HTERT RPE-1 (cell line): ENCODE measurements around the gene IFNA13.
"Not testable (repeated sequence)": the region's sequence is repeated elsewhere in the genome, so short reads cannot be mapped to it uniquely, and the experiment has no call there.

ENCODE experiments used
- in situ Hi-C: fragments of 300-500 bp; cut with MboI; formaldehyde crosslinking; loops from 4 replicates; pipeline ENCODE4 v1.14.3; 2020; ENCODE audit warnings: low sequenced_read_pairs

Gene IFNA13

DNA sequence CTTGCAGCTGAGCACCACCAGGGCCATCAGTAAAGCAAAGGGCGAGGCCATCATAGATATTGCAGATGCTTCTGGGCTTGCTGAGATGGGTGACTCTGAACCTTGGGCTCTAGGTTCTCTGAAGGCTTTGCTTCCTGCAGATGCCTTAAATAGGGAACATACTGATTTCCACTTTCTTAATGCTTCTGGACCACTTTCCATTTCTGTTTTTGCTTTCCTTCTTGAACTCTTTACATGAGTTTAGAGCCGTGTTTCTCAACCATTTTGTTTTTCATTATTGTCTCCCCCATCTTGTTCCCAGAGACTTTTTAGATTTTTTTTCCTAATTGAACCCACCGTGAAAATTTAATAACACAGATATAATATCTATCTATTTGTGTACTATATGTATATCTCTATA lies at the start of gene IFNA13:
Gene IFNA13 (minus strand): TSS at position 101 of the 400 bp plus-strand sequence. CDS start 47 bp downstream, at position 54.
- in situ Hi-C loops = no loop called here

DNA sequence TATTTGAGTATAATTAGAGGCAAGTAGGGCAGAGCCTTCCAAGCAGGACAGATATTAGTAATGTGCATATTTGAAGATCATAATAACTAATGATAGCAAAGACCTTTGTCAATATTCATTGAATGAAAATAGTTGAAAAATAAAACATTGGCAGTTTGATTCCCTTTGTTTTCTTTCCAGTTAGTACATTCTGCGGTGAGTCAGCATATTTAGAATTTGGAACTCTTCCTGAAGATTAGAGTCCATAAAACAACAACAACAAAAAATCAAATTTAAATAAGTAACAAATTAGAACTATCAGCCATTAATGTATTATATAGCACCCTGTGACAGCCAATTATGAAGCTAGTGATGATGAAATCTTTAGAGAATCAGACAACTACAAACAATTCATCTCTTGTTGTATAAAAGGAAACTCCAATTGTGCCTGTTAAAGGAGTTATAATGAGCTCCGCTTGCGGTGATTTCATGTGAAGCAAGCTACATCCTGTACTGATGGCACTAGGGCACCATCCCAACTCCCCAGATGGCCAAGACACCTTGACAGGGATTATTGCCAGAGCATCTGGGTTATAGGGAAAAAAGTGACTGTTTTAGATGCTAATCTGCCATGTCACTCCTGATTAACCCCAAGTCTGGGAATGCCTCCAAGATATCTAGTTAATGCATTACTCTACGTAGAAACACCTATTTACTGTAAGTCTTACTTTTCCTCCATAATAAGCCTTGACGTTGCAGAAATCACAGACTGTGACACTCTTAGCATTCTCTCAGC lies 47.8 kb upstream of the IFNA13 start:
- in situ Hi-C loops = no loop called here

DNA sequence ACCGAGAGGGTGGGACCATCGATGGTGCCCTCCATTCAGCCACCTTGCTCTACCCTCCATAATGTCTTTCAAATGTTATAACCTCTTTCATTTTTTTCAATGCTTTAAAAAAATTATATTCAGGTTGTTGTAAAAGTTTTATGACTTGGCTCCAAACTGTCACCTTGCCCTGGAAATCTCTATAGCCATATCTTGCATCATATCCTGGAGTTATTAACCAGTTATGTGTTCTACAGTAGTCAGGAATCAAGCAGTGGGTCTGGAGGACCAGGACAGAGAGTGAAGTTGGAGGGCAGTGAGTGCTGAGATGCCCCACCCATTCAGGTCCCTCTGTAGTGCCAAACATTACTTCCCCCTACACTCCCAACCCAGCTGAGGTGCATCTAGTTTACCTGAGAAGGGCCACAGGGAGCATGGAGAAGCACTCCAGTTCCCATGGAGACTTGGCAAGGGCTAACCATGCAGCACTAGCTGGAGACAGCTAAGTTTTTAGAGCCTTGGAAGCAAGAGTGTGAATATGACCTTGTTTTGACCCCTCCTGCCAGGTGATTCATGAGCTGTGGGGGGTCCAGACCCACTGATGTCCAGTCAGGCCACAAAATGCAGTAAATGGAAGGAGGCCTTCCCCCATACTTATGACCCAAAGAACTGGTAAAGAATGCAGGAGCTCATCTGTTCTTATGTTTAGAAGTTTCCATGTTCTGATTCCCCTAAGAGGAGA lies 46.5 kb upstream of the IFNA13 start:
- in situ Hi-C loops = no loop called here

- in situ Hi-C loops = no loop called here
Observed at GRCh38 chr9:21413624-21414023, 45.8 kb upstream of the IFNA13 start.

DNA sequence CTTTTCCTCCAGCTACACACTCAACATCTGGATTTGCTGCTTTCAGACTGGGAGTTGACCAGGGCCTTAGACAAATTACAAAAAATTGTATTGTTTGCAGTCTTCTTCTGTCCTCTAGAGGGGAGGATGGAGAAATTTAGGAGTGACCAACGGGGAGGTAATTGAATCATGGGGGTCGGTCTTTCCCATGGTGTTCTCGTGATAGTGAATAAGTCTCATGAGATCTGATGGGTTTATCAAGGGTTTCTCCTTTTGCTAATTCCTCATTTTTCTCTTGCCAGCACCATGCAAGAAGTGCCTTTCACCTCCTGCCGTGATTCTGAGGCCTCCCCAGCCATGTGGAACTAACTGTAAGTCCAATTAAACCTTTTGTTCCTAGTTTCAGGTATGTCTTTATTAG lies 45.3 kb upstream of the IFNA13 start:
- in situ Hi-C loops = no loop called here

GRCh38 chr9:21412107-21412506 lies 44.2 kb upstream of the IFNA13 start:
- in situ Hi-C loops = no loop called here

DNA sequence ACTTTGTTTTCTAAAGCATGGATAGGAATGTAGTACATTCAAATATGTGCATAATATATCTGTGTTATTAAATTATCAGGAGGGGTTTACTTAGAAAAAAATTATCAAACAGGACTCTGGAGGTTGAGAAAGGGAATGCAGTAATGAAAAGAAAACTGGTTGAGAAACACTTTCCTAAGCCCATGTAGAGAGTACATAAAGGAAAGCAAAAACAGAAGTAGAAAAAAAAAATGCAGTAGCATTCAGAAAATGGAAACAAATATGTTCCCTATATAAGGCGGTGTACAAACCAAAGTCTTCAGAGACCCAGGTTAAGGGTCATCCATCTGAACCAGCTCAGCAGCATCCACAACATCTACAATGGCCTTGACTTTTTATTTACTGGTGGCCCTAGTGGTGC lies 41.0 kb upstream of the IFNA13 start, which contains the start of gene IFNA8:
Gene IFNA8 (plus strand): TSS at position 301 of the 400 bp plus-strand sequence. CDS start 60 bp downstream, at position 361.
- in situ Hi-C loops = no loop called here

GRCh38 chr9:21404146-21404545 lies 36.3 kb upstream of the IFNA13 start:
- in situ Hi-C loops = no loop called here

DNA sequence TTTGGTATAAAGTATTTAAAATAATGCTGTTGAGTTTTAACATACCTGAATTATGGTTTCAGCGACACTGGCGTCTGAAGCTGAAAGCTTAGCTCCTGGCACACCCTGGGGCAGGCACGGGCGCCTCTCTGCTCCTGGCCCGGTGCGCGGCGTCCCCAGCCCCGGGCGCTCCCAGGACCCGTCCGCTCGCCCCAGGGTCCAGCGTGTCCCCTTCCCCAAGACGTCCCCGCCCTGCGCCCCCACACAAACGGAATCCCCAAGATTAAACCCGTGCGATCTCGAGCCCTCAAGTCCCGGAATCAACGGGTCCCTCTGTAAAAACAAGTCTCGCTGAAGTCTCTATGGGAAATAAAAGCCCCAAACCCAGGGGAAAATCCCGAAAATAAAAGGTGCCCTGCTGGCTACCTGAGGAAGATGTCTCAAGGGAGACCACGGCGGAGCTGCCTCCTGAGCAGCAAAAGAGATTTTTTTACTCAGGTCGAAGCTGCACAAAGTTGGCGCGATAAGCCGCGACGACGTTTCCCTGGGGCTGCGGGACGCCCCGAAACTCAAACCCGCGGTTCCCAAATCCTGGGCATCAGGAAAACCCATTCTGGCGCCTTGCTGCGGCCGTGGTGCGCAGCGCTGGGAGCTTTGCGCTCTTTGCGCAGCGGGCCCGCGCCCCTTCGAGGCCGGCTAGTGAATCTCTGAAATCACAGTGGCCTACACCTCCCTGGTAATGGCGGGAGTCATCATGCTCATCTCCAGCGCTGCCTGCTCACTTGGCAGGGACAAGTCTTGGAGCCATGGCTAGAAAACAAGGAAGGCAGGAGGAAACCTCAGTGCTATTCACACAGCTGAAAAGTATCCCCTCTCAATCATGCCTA lies 34.8 kb upstream of the IFNA13 start:
- in situ Hi-C loops = no loop called here

DNA sequence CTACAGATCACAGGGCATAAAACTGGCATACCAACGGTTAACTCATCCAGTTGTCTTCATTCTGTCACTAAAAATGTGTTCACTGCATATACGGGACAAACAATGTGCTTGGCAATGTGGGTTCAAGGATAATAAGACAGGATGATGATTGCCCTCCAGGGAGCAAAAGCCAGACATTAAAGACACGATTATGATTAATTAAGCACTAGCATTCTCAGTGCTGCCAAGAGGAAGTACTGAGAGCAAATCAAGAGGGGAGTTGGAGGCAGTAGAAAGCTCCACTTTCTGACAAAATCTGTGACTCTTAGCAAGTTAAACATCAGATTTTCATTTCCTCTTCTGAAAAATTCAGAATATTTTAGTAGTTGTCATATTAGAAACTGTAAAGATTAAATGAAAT lies 32.1 kb upstream of the IFNA13 start:
- in situ Hi-C loops = no loop called here

DNA sequence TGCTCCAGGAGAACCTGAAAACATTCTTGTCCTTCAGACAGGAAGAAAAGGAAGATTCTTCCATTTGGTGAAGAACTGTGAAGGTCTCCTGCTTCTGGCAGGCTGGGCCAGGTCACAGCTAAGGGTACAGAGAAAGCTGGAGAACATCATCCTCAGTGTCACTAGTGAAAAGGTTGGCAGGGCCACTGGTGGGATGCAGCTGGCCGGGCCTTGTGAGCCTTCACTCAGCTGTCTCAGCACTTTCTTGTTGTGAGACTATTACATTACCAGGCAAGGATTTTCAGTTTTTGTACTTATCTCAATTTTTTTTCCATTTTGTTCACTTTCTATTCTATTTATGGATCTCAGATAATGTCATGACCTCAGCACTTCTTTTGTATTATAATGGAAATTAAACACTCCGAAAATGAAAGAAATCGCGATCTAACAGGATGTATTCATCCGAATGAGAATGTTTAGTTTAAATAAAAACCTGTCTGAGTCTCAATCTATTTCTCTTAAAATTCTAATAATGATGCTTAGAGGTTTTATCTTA lies 31.2 kb upstream of the IFNA13 start:
- in situ Hi-C loops = no loop called here

GRCh38 chr9:21395778-21396717 lies 28.2 kb upstream of the IFNA13 start:
- in situ Hi-C loops = no loop called here

DNA sequence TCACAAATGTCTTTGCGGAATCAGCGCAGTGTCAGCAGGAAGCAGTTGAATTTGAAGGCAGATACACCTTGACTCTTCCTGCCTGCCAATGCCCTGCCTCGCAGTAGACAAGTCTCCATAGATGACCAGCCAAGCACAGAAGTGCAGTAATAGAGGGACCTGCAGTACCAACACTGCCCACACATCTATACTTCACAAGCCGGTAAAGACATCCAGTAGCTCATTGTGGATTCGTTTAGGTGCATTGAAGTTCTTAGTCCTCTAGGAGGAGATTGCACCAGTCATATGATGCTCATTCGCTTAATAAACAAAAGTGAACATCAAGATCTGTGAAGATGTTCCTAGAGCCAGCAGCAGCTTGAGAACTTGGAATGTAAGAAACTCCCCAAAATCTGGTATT lies 24.4 kb upstream of the IFNA13 start:
- in situ Hi-C loops = no loop called here

DNA sequence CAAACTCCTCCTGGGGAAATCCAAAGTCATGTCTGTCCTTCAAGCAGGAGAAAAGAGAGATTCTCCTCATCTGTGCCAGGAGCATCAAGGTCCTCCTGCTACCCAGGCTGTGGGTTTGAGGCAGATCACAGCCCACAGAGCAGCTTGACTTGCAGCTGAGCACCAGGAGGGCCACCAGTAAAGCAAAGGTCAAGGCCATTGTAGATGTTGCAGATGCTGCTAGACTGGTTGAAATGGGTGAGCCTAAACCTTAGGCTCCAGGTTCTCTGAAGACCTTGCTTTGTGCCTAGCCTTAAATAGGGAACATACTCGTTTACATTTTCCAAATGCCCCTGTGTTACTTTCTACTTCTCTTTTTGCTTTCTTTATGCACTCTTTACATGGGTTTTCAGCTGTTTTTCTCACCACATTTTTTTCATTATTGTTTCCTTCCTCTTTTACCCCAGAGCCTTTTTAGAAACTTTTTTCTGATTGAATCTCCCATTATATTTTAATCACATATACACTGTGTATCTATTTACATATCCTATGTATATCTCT lies 17.3 kb upstream of the IFNA13 start, which contains the start of gene IFNA2:
Gene IFNA2 (minus strand): TSS at position 268 of the 540 bp plus-strand sequence. CDS start 69 bp downstream, at position 199.
- in situ Hi-C loops = no loop called here

- in situ Hi-C loops = no loop called here
Observed at GRCh38 chr9:21383627-21384026, 15.8 kb upstream of the IFNA13 start.

- in situ Hi-C loops = no loop called here
Observed at GRCh38 chr9:21381448-21382339, 13.8 kb upstream of the IFNA13 start.

GRCh38 chr9:21371467-21371866 lies 3.6 kb upstream of the IFNA13 start:
- in situ Hi-C loops = not testable (repeated sequence)

DNA sequence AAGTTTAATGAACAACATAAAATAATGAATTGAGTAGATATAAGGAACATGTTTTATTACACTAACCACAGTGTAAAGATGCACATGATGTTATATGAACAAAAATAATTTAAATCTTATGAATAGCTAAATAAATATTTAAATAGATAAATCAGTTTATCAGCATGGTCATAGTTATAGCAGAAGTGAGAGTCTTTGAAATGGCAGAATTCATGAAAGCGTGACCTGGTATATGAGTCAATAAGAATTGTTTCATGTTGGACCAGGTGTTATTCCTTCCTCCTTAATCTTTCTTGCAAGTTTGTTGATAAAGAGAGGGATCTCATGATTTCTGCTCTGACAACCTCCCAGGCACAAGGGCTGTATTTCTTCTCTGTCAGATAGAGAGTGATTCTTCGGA lies 688 bp downstream of the IFNA13 start:
- in situ Hi-C loops = not testable (repeated sequence)
